Dendritic cell treated with granulocyte-macrophage colony-stimulating factor and Interleukin-4, amounts not matched to agents 40 ng/mL and 50 ng/mL, for 4 days (primary cell): ENCODE data around the gene RLF.
A peak's percentile ranks its signal among the peaks of the same experiment; 100 is the strongest.

Experiments
- H3K27ac Mint-ChIP-seq: one replicate; pipeline ENCODE4 v1.8.0; 2022; ENCODE audit warnings: mild to moderate bottlenecking, mixed read lengths
- H3K27me3 Mint-ChIP-seq: one replicate; pipeline ENCODE4 v1.8.0; 2022; ENCODE audit warnings: mild to moderate bottlenecking, mixed read lengths
- H3K36me3 Mint-ChIP-seq: one replicate; pipeline ENCODE4 v1.8.0; 2022; ENCODE audit warnings: low read depth, mixed read lengths
- H3K4me1 Mint-ChIP-seq: one replicate; pipeline ENCODE4 v1.8.0; 2022; ENCODE audit warnings: low read depth, mixed read lengths
- H3K4me3 Mint-ChIP-seq: one replicate; pipeline ENCODE4 v1.8.0; 2022; ENCODE audit warnings: mild to moderate bottlenecking, moderate library complexity, mixed read lengths
- H3K9me3 Mint-ChIP-seq: one replicate; pipeline ENCODE4 v1.8.0; 2022; ENCODE audit warnings: mixed read lengths
- intact Hi-C: fragments of 100-400 bp; cut with micrococcal nuclease; formaldehyde crosslinking; loops from one replicate; pipeline ENCODE4 v1.15.0; 2022

Gene RLF

GRCh38 chr1:40161125-40161887 lies at the start of gene RLF:
Gene RLF, plus strand, starts transcription at chr1:40161387. Its CDS starts 13 bp downstream, at chr1:40161400.
- intact Hi-C loops = loop anchor here (5.0 to 10.0 kb wide), 2 partner anchors 67 to 96 kb away; partner anchors contain the start of genes PPT1 and ZMPSTE24
- Mint-ChIP-seq H3K27ac (no peak within 1 kb of the TSS), H3K4me1 (peaks cover 11% of the 10 kb centered on the region), H3K36me3 (peaks cover 9% of the 10 kb centered on the region), H3K4me3 (no peak within 1 kb of the TSS), H3K9me3 (no peaks in the 10 kb centered on the region), H3K27me3 (peaks cover 2% of the 10 kb centered on the region)

- H3K36me3 Mint-ChIP-seq = no peaks in the 10 kb centered on the region
- H3K27me3 Mint-ChIP-seq = peaks cover 13% of the 10 kb centered on the region
- H3K4me1 Mint-ChIP-seq = no peaks in the 10 kb centered on the region
- no peak overlapping the region for H3K4me3 Mint-ChIP-seq
- peaks cover 25% of the 10 kb centered on the region for H3K9me3 Mint-ChIP-seq
- intact Hi-C loops = no loop called here
- H3K27ac Mint-ChIP-seq = no peak overlapping the region
These were observed 46.8 kb upstream of the RLF start for GRCh38 chr1:40114400-40114799.

- Mint-ChIP-seq H3K9me3 (no peaks in the 10 kb centered on the region), H3K27me3 (peaks cover 9% of the 10 kb centered on the region), H3K36me3 (no peaks in the 10 kb centered on the region), H3K4me1 (no peaks in the 10 kb centered on the region), H3K4me3 (no peak overlapping the region), H3K27ac (no peak overlapping the region)
- intact Hi-C loops = no loop called here
These were observed 41.1 kb upstream of the RLF start for GRCh38 chr1:40120128-40120527.

- Mint-ChIP-seq H3K27me3 (no peaks in the 10 kb centered on the region), H3K4me1 (no peaks in the 10 kb centered on the region), H3K4me3 (no peak overlapping the region), H3K36me3 (no peaks in the 10 kb centered on the region), H3K9me3 (no peaks in the 10 kb centered on the region), H3K27ac (no peak overlapping the region)
- intact Hi-C loops = no loop called here
These were observed 38.3 kb upstream of the RLF start for GRCh38 chr1:40122855-40123254.

GRCh38 chr1:40130892-40131291 lies 30.3 kb upstream of the RLF start:
- Mint-ChIP-seq H3K27ac (no peak overlapping the region), H3K27me3 (peaks cover 7% of the 10 kb centered on the region), H3K4me3 (no peak overlapping the region), H3K4me1 (no peaks in the 10 kb centered on the region), H3K36me3 (no peaks in the 10 kb centered on the region), H3K9me3 (no peaks in the 10 kb centered on the region)
- intact Hi-C loops = no loop called here

- H3K4me1 Mint-ChIP-seq = no peaks in the 10 kb centered on the region
- H3K27me3 Mint-ChIP-seq = peaks cover 7% of the 10 kb centered on the region
- H3K27ac Mint-ChIP-seq = no peak overlapping the region
- intact Hi-C loops = no loop called here
- no peaks in the 10 kb centered on the region for H3K9me3 Mint-ChIP-seq
- no peaks in the 10 kb centered on the region for H3K36me3 Mint-ChIP-seq
- H3K4me3 Mint-ChIP-seq = no peak overlapping the region
These were observed 28.5 kb upstream of the RLF start for GRCh38 chr1:40132383-40133311.

- Mint-ChIP-seq H3K4me3 (no peak overlapping the region), H3K27ac (no peak overlapping the region), H3K9me3 (no peaks in the 10 kb centered on the region), H3K4me1 (no peaks in the 10 kb centered on the region), H3K36me3 (no peaks in the 10 kb centered on the region), H3K27me3 (peaks cover 7% of the 10 kb centered on the region)
- intact Hi-C loops = no loop called here
These were observed 27.9 kb upstream of the RLF start for GRCh38 chr1:40133312-40133665.

GRCh38 chr1:40133839-40134238 lies 27.3 kb upstream of the RLF start:
- Mint-ChIP-seq H3K4me3 (no peak overlapping the region), H3K9me3 (no peaks in the 10 kb centered on the region), H3K36me3 (no peaks in the 10 kb centered on the region), H3K27ac (no peak overlapping the region), H3K27me3 (peaks cover 7% of the 10 kb centered on the region), H3K4me1 (peaks cover under 1% of the 10 kb centered on the region)
- intact Hi-C loops = no loop called here

- Mint-ChIP-seq H3K36me3 (no peaks in the 10 kb centered on the region), H3K27me3 (peaks cover 8% of the 10 kb centered on the region), H3K27ac (peak overlapping the region; percentile 74), H3K4me3 (no peak overlapping the region), H3K4me1 (peaks cover 27% of the 10 kb centered on the region), H3K9me3 (no peaks in the 10 kb centered on the region)
- intact Hi-C loops = loop anchor here (5.0 kb wide), 2 partner anchors 197 to 267 kb away; no protein-coding TSS in a partner anchor
These were observed 20.8 kb upstream of the RLF start for GRCh38 chr1:40140211-40140973.

- Mint-ChIP-seq H3K27me3 (peaks cover 13% of the 10 kb centered on the region), H3K36me3 (no peaks in the 10 kb centered on the region), H3K27ac (no peak overlapping the region), H3K9me3 (no peaks in the 10 kb centered on the region), H3K4me1 (peaks cover 27% of the 10 kb centered on the region), H3K4me3 (no peak overlapping the region)
- intact Hi-C loops = loop anchor here (5.0 kb wide), 2 partner anchors 195 to 265 kb away; no protein-coding TSS in a partner anchor
These were observed 19.2 kb upstream of the RLF start for GRCh38 chr1:40141878-40142535.

GRCh38 chr1:40143891-40144575 lies 17.2 kb upstream of the RLF start:
- no peaks in the 10 kb centered on the region for H3K36me3 Mint-ChIP-seq
- H3K9me3 Mint-ChIP-seq = no peaks in the 10 kb centered on the region
- intact Hi-C loops = loop anchor here (5.0 kb wide), 2 partner anchors 193 to 263 kb away; no protein-coding TSS in a partner anchor
- H3K27me3 Mint-ChIP-seq = peaks cover 15% of the 10 kb centered on the region
- no peak overlapping the region for H3K27ac Mint-ChIP-seq
- H3K4me3 Mint-ChIP-seq = no peak overlapping the region
- H3K4me1 Mint-ChIP-seq = peaks cover 25% of the 10 kb centered on the region

- intact Hi-C loops = no loop called here
- Mint-ChIP-seq H3K9me3 (no peaks in the 10 kb centered on the region), H3K4me3 (no peak overlapping the region), H3K27ac (no peak overlapping the region), H3K36me3 (no peaks in the 10 kb centered on the region), H3K27me3 (peaks cover 4% of the 10 kb centered on the region), H3K4me1 (peaks cover 19% of the 10 kb centered on the region)
These were observed 9.6 kb upstream of the RLF start for GRCh38 chr1:40151457-40152079.
